Activated CD8-positive, alpha-beta memory T cell treated with anti-CD3 and anti-CD28 coated beads for 4 hours (primary cell): Measurements from ENCODE around the gene NPNT.

Source experiments
- DNase-seq, 2 donors: peaks; one replicate each; pipeline ENCODE4 v3.0.0-alpha.2; 2020; ENCODE audit warnings: low read depth in 2 of 2

The NPNT gene

DNA sequence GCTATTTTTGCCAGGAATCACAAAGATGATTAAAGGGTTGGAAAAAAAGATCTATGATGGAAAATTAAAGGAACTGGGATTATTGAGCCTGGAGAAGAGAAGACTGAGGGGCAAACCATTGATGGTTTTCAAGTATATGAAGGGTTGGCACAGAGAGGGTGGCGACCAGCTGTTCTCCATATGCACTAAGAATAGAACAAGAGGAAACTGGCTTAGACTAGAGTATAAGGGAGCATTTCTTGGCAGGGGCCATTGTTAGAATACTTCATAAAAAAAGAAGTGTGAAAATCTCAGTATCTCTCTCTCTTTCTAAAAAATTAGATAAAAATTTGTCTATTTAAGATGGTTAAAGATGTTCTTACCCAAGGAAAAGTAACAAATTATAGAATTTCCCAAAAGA, 75.1 kb downstream of the NPNT start:
- no peak for DNase-seq

- DNase-seq, result no peak
These were observed 75.8 kb downstream of the NPNT start for GRCh38 chr4:105971036-105971435.

DNA sequence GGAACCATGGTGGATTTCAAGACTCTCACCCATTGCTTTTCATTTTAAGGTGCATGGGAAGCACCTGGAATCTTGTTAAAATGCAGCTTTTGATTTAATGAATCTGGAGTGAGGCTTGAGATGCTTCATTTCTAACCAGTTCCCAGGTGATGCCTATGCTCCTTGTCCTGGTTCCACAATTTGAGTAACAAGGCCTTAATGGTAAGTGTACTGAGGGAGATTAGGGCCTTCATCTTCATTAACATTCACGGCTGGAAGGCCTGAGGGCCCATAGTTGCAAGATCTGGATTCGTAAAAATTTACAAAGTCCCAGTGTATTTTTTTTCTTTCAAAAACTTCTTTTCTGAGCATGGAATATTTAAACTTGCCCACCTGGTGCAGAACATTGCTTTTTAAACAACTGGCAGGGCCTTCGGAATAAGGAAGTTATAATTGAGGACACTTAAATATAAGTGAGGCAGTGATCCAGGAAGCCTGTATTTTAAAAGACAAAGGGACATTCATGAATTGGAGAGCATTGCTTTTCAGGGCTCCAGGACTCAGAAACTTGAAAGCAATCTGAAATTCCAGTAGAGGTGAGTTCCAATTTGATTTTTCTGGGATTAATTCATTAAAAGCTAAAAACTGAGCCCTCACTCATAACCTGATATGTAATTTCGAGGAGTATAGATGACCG, 77.8 kb downstream of the NPNT start:
- DNase-seq, result no peak

- DNase-seq, result no peak
These were observed 81.6 kb downstream of the NPNT start for GRCh38 chr4:105976915-105977314.

GRCh38 chr4:105978684-105979296, 83.5 kb downstream of the NPNT start:
- no peak for DNase-seq

- no peak for DNase-seq
These were observed 84.2 kb downstream of the NPNT start for GRCh38 chr4:105979506-105979905.

DNA sequence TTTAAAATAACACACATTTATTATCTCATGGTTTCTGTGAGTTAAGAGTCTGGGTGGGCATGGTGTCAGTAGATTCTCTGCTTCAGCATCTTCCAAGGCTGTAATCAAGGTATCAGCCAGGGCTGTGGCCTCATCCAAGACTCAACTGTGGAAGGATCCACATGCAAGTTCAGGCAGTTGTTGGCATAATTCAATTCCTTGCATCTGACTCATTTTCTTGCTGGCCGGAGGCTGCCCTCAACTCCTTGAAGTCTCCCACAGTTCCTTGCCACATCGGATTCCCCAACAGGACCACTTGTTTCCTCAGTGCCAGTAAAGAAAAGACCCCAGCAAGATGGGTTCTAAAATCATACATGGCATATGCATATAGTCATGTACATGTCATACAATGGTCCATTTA, 93.4 kb downstream of the NPNT start:
- no peak for DNase-seq

GRCh38 chr4:105989485-105990242, 94.4 kb downstream of the NPNT start:
- DNase-seq, result no peak

- no peak for DNase-seq
These were observed 95.7 kb downstream of the NPNT start for GRCh38 chr4:105990933-105991332.

GRCh38 chr4:105991726-105992125, 96.5 kb downstream of the NPNT start:
- no peak for DNase-seq

GRCh38 chr4:105992641-105993305, 97.5 kb downstream of the NPNT start:
- DNase-seq, result no peak

- DNase-seq, result no peak
These were observed 98.8 kb downstream of the NPNT start for GRCh38 chr4:105994061-105994460.

DNA sequence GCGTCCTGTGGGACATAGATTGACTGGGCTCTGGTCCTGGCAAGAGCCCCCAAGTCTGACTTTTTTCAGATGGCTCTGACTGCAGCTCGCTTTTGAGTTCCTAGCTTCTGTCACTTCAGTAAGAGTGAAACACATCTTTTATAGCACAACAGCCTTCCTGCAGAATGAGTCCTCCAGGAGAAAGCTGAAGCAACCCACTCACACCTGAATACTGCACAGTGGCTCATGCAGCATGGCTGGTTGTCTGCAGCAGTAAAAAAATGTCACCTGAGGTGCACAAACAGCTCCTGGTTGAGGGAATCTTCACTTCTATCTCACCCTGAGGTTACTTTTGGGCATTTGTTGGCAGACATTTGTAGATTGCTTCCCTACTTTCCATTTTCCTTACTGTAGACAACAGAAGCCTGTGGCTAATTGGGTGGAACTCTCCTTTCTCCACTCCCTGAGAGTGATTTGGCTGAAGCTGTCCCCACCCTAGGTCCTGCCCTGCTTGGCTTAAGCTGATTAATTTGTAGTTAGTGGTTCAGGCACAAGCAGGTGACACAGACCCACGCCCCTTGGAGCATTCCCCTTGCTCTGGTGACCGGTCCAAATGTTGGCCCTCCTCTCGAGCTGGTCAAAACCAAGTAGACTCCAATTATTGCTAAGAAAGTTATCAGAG, 99.7 kb downstream of the NPNT start:
- DNase-seq, result no peak

DNA sequence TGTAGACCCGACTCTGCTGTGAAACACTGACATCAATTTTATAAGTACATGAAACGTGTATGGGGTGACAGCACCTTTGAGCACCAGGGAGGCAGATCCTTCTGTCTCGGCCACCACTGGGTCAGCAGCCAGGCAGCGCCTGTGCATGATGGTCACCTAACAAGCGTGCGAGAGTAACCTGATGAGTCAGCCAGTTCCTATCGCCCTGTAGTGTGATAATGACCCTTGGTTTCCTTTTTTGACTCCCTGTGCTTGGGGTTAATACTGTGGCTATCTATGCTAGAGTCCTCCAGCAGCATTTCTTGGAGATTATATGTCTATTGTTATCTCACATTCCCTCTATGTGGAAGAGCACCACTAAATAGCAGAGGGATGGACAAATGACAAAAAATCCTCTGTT, 101.6 kb downstream of the NPNT start:
- DNase-seq, result no peak

- no peak for DNase-seq
These were observed 103.1 kb downstream of the NPNT start for GRCh38 chr4:105998171-105999063.

DNA sequence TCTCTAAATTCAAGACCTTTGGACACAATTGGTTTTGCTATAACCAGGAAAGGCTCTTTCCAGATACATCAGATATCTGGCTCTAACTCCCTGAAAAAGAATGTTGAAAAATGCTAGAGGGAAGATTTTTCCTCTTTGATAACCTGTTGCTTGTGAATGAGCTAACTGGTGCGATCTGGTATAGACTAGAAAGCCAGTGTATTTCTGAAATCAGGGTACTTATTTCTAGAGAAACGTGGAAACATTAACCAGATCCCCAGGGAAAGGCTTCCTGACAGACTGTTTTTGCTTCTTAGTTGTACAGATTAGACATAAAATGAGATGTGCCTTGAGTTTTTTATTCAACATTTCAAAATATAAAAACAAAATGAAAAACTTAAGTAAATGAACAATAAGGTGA, 107.7 kb downstream of the NPNT start:
- no peak for DNase-seq

DNA sequence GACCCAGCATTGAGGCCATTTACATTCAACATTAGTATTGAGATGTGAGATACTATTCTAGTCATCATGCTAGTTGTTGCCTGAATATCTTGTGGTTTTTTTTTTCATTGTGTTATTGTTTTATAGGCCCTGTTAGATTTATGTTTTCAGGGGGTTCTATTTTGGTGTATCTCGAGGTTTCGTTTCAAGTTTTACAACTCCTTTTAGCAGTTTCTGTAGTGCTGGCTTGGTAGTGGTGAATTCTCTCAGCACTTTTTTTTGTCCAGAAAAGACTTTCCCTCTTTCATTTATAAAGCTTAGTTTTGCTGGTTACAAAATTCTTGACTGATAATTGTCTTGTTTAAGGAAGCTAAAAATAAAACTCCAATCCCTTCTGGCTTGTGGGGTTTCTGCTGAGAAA, 115.5 kb downstream of the NPNT start:
- DNase-seq, result no peak

DNA sequence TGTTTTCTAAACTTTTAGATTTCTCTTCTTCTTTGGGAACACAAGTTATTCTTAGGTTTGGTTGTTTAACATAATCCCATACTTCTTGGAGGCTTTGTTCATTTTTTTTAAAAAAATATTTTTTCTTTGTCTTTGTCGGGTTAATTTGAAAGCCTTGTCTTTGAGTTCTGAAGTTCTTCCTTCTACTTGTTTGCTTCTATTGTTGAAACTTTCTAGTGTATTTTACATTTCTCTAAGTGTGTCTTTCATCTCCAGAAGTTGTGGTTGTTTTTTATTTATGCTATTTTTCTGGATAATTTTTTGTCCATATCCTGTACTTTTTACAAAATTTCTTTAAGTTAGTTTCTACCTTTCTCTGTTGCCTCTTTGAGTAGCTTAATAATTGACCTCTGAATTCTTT, 116.1 kb downstream of the NPNT start:
- DNase-seq, result no peak

- no peak for DNase-seq
These were observed 122.7 kb downstream of the NPNT start for GRCh38 chr4:106017975-106018374.

DNA sequence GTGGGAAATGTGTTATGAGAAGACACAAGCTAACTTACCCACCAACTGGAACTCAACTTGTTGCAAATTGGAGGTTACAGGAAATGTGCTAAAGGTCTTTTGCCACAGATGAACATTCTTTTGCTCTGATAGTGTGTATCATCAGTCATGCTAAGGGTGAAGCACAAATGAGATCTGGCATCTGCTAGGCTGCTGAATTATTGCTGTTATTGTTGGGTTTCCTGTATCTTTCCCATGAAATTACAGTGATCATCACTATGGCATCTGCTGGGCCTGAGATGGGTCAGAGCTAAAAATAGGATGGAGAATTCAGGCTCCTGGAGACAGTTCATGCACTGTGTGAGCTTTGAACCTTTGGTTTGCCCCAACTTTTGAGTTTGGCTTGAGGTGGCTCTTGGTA, 124.5 kb downstream of the NPNT start:
- no peak for DNase-seq
